SU-DHL-6 (cell line): ENCODE results near the gene CREB5.

ENCODE experiments used
- H2AFZ ChIP-seq: fragments of 200-600 bp; sonication (generic); 2 replicates; pipeline ENCODE4 v1.6.1; 2014; ENCODE audit warnings: low read depth, mild to moderate bottlenecking, moderate library complexity, mixed read lengths, antibody characterized with exemption, low read length; ENCODE audit not compliant: severe bottlenecking
- H3F3A ChIP-seq: fragments of 200-600 bp; shearing (Covaris generic); 2 replicates; pipeline ENCODE4 v1.6.0; 2016; ENCODE audit warnings: antibody characterized with exemption, mild to moderate bottlenecking; ENCODE audit not compliant: insufficient read depth
- H3K27ac ChIP-seq: fragments of 200-600 bp; sonication (generic); 2 replicates; pipeline ENCODE4 v1.5.1; 2016; ENCODE audit warnings: low read depth, mild to moderate bottlenecking, low read length, moderate library complexity, mixed read lengths
- H3K27me3 ChIP-seq: fragments of 200-600 bp; sonication (generic), shearing (Covaris generic); 2 replicates; pipeline ENCODE4 v1.6.0; 2014; ENCODE audit warnings: mild to moderate bottlenecking, low read length
- H3K36me3 ChIP-seq: fragments of 200-600 bp; sonication (generic); 2 replicates; pipeline ENCODE4 v1.6.1; 2014; ENCODE audit warnings: mild to moderate bottlenecking, low read length, mixed read lengths
- H3K4me2 ChIP-seq: fragments of 300-600, 200-600 bp; shearing (Covaris generic), sonication (generic); 2 replicates; pipeline ENCODE4 v1.6.0; 2014; ENCODE audit warnings: low read length, low read depth, mild to moderate bottlenecking; ENCODE audit not compliant: poor library complexity, severe bottlenecking
- H3K4me3 ChIP-seq: fragments of 200-600 bp; sonication (generic); 2 replicates; pipeline ENCODE4 v1.5.1; 2014; ENCODE audit warnings: antibody characterized with exemption, low read length, mild to moderate bottlenecking, mixed read lengths; ENCODE audit not compliant: insufficient read depth, poor library complexity, severe bottlenecking
- H3K79me2 ChIP-seq: fragments of 200-600 bp; sonication (generic); 2 replicates; pipeline ENCODE4 v1.6.1; 2014; ENCODE audit warnings: mild to moderate bottlenecking, low read length, moderate library complexity; ENCODE audit not compliant: insufficient read depth
- H3K9ac ChIP-seq: fragments of 200-600 bp; sonication (generic); 2 replicates; pipeline ENCODE4 v1.7.0; 2014; ENCODE audit warnings: mild to moderate bottlenecking, low read length
- H3K9me2 ChIP-seq: fragments of 200-600 bp; sonication (generic); replicated peaks from 2 replicates; pipeline ENCODE4 v1.6.1; 2014; ENCODE audit warnings: low read length; ENCODE audit not compliant: insufficient read depth
- H3K9me3 ChIP-seq: fragments of 200-600 bp; sonication (generic); 2 replicates; pipeline ENCODE4 v1.6.1; 2014; ENCODE audit warnings: low read length, mixed read lengths; ENCODE audit not compliant: insufficient read depth
- H4K20me1 ChIP-seq: fragments of 200-600 bp; sonication (generic); 2 replicates; pipeline ENCODE4 v1.6.1; 2014; ENCODE audit warnings: low read depth, mild to moderate bottlenecking, antibody characterized with exemption, low read length, moderate library complexity, mixed read lengths
- EZH2phosphoT487 ChIP-seq: fragments of 200-600 bp; sonication (generic), shearing (Covaris generic); conservative IDR thresholded peaks from 2 replicates; pipeline ENCODE4 v1.6.1; 2018; ENCODE audit warnings: mild to moderate bottlenecking, antibody characterized with exemption, low read length, moderate library complexity, mixed read lengths
- TF ChIP-seq, protein P1 (sequence below): fragments of 200-600 bp; sonication (generic); IDR thresholded peaks from one replicate; pipeline ENCODE4 v1.5.1; 2017; ENCODE audit warnings: antibody characterized with exemption, mild to moderate bottlenecking, low read length, moderate library complexity; ENCODE audit not compliant: insufficient read depth, poor library complexity, severe bottlenecking

Gene CREB5

DNA sequence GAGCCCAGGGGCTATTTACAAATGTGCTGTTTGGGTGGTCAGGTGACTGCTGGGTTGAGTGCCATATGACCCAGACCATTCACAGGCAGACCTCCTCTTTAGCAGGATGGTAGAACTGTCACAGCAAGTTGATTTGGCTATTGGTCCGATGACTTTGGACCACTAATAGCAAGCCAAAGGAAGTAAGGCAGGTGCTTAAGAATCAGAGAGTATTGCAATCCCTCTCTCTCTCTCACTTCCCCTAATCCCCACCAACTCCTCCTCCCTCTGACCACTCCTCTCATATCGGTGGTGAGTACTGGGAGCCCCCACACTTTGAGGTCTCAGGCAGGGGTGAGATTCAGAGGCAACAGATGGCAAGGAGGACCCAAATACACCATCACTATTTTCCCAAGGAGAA, 380.5 kb downstream of the CREB5 start:
- Histone ChIP-seq H3K9ac (no peak overlapping the region), H4K20me1 (no peaks in the 10 kb centered on the region), H3K9me3 (no peaks in the 10 kb centered on the region), H3K9me2 (no peaks in the 10 kb centered on the region), H3K4me3 (no peak overlapping the region), H3K27ac (no peak overlapping the region), H2AFZ (no peak overlapping the region), H3K36me3 (no peaks in the 10 kb centered on the region), H3F3A (no peaks in the 10 kb centered on the region), H3K27me3 (no peaks in the 10 kb centered on the region), H3K4me2 (no peak overlapping the region), H3K79me2 (no peaks in the 10 kb centered on the region)
- TF ChIP-seq EZH2phosphoT487: no peak
- TF ChIP-seq, protein P1, sequence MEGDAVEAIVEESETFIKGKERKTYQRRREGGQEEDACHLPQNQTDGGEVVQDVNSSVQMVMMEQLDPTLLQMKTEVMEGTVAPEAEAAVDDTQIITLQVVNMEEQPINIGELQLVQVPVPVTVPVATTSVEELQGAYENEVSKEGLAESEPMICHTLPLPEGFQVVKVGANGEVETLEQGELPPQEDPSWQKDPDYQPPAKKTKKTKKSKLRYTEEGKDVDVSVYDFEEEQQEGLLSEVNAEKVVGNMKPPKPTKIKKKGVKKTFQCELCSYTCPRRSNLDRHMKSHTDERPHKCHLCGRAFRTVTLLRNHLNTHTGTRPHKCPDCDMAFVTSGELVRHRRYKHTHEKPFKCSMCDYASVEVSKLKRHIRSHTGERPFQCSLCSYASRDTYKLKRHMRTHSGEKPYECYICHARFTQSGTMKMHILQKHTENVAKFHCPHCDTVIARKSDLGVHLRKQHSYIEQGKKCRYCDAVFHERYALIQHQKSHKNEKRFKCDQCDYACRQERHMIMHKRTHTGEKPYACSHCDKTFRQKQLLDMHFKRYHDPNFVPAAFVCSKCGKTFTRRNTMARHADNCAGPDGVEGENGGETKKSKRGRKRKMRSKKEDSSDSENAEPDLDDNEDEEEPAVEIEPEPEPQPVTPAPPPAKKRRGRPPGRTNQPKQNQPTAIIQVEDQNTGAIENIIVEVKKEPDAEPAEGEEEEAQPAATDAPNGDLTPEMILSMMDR: no peak

DNA sequence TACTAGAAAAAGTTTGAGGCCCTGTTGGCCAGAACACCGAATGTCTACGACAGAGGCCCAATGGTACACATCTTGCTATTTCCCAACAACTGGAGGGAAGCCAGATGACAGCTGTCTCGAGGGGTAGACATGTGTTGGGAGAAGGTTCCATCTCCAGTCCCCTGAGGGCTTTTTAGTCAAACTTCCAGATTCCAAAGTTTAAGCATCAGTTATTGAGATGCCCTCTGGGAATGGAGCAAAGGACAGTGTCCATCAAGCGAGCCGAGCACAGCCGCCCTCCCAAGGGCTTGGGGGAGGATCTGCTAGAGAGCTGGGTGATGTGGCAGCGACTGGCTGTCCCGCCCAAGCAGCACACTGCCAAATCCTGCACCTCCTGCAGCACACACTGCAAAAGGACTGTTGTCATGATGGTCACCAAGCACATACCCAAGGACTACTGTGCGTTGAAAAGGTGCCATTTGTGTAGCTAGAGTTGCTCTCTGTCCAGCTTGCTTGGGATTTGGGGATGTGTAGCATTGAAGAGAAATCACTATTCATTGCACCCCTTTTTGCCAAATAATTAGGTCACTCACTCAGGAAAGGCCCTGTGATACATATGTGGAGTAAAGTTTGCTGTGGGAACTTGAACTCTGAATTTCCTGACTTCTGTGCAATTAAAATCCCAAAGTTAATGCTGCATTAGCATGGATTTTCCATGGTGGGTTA, 381.2 kb downstream of the CREB5 start:
- Histone ChIP-seq H2AFZ (no peak overlapping the region), H3F3A (no peaks in the 10 kb centered on the region), H3K27ac (no peak overlapping the region), H3K9ac (no peak overlapping the region), H3K27me3 (no peaks in the 10 kb centered on the region), H3K79me2 (no peaks in the 10 kb centered on the region), H3K9me3 (no peaks in the 10 kb centered on the region), H3K4me3 (no peak overlapping the region), H3K36me3 (no peaks in the 10 kb centered on the region), H3K4me2 (no peak overlapping the region), H3K9me2 (no peaks in the 10 kb centered on the region), H4K20me1 (no peaks in the 10 kb centered on the region)
- no peak for TF ChIP-seq EZH2phosphoT487
- TF ChIP-seq, protein P1: no peak

DNA sequence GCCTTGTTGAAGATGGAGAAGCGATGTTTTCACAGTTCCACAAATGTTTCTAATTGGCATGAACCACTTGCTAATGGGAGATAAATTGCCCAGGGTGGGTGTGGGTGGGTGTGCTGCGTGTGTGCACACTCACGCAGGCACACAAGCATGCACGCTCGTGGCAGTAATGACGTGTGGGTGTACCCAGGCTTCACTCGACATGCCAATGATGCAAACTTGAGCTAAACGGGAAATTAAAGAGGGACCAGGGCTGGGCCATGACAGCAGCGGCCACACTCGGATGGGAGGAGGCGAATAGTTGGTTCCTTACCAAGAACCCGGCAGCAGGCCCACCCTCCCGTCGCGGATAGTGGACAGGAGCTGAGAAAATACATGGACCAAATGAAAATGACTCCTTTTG, 386.0 kb downstream of the CREB5 start:
- no peaks in the 10 kb centered on the region for H4K20me1 ChIP-seq
- H3K9ac ChIP-seq: no peak overlapping the region
- no peak overlapping the region for H2AFZ ChIP-seq
- no peaks in the 10 kb centered on the region for H3F3A ChIP-seq
- H3K27me3 ChIP-seq: no peaks in the 10 kb centered on the region
- no peaks in the 10 kb centered on the region for H3K9me3 ChIP-seq
- TF ChIP-seq, protein P1: no peak
- TF ChIP-seq EZH2phosphoT487: no peak
- no peaks in the 10 kb centered on the region for H3K9me2 ChIP-seq
- no peak overlapping the region for H3K4me3 ChIP-seq
- H3K79me2 ChIP-seq: no peaks in the 10 kb centered on the region
- no peaks in the 10 kb centered on the region for H3K36me3 ChIP-seq
- H3K4me2 ChIP-seq: no peak overlapping the region
- H3K27ac ChIP-seq: no peak overlapping the region
